ENCODE measurements around the gene MUC6.
"Not testable (repeated sequence)": the region's sequence is repeated elsewhere in the genome, so short reads cannot be mapped to it uniquely, and the experiment has no call there.

MUC6 gene

DNA sequence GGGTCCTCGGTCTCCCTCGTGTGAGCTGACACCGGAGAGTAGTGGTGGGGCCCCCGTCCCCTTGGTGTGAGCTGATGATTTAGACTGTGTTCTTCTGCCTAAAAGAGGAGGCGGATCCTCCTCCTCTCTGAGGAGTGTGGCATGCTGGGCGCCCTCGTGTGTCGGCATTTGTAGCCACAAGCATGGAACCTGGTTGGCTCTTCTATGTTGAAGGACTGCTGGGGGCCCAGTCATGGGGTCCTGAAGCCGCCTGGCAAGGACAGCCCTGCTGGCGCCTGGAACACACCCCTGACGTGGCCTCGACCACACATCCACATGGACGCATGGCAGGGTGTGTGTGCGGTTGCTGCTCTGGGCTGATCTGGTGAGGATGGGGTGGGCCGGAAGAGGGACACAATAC lies 60.7 kb downstream of the MUC6 start:
- peak; percentile 58 for TF ChIP-seq CTCF (IDR thresholded peaks at IDR 0.05; ENCODE audit: low read depth, low read length)
- in situ Hi-C loops (cut with HindIII; ENCODE audit: low sequenced_read_pairs): no loop called here
- no peak overlapping the region for H3K4me3 ChIP-seq (ENCODE audit: low read depth, low read length)
- peak; percentile 44 for DNase-seq (ENCODE audit: low read depth, low spot score)

DNA sequence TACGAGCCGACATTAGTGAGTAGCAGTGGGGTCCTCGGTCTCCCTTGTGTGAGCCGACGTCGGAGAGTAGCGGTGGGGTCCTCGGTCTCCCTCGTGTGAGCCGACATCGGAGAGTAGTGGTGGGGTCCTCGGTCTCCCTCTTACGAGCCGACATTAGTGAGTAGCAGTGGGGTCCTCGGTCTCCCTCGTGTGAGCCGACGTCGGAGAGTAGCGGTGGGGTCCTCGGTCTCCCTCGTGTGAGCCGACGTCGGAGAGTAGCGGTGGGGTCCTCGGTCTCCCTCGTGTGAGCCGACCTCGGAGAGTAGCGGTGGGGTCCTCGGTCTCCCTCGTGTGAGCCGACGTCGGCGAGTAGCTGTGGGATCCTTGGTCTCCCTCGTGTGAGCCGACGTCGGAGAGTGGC lies 61.1 kb downstream of the MUC6 start:
- DNase-seq (ENCODE audit: low read depth, low spot score); in situ Hi-C loops (cut with HindIII; ENCODE audit: low sequenced_read_pairs); H3K4me3 ChIP-seq (ENCODE audit: low read depth, low read length): not testable (repeated sequence)

GRCh38 chr11:973237-973636 lies 63.3 kb downstream of the MUC6 start:
- no peak for DNase-seq (ENCODE audit: low read depth, low spot score)
- H3K4me3 ChIP-seq (ENCODE audit: low read depth, low read length): no peak overlapping the region
- TF ChIP-seq CTCF (IDR thresholded peaks at IDR 0.05; ENCODE audit: low read depth, low read length): no peak
- in situ Hi-C loops (cut with HindIII; ENCODE audit: low sequenced_read_pairs): no loop called here

- in situ Hi-C loops (cut with HindIII; ENCODE audit: low sequenced_read_pairs): no loop called here
- no peak overlapping the region for H3K4me3 ChIP-seq (ENCODE audit: low read depth, low read length)
- no peak for TF ChIP-seq CTCF (IDR thresholded peaks at IDR 0.05; ENCODE audit: low read depth, low read length)
- DNase-seq (ENCODE audit: low read depth, low spot score): no peak
These were observed 63.9 kb downstream of the MUC6 start for GRCh38 chr11:972523-973211.

- in situ Hi-C loops (cut with HindIII; ENCODE audit: low sequenced_read_pairs): no loop called here
- DNase-seq (ENCODE audit: low read depth, low spot score): no peak
- TF ChIP-seq CTCF (IDR thresholded peaks at IDR 0.05; ENCODE audit: low read depth, low read length): no peak
- H3K4me3 ChIP-seq (ENCODE audit: low read depth, low read length): no peak overlapping the region
These were observed 64.7 kb downstream of the MUC6 start for GRCh38 chr11:971731-972365.

DNA sequence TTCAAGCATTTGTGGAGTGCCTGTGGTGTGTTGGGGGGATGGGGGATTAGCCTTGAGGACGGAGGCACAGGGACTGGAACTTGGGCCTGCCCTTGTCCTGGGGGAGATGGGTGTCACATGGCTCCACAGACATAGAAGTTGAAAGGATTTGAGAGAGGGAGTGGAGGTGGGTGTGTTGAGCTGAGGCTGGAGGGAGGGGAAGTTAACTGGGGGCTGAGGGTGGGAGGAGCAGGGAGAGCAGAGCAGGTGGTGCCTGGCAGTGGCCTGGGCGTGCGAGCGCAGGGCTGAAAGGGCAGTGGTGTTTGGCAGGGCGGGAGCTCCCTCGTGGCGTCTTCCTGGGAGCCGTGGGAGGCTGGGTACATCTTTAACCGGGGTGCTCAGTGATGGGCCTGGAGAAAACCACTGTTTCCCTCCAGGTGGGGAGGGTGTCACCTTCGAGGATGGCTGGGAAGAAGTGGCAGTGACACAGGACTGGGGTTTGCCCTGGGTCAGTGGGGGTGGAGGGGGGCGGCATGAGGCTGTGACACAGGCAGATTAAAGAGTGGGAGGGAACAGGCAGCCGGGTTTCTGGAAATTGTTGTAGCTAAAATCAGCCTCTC lies 65.3 kb downstream of the MUC6 start:
- no peak overlapping the region for H3K4me3 ChIP-seq (ENCODE audit: low read depth, low read length)
- in situ Hi-C loops (cut with HindIII; ENCODE audit: low sequenced_read_pairs): no loop called here
- no peak for TF ChIP-seq CTCF (IDR thresholded peaks at IDR 0.05; ENCODE audit: low read depth, low read length)
- no peak for DNase-seq (ENCODE audit: low read depth, low spot score)

DNA sequence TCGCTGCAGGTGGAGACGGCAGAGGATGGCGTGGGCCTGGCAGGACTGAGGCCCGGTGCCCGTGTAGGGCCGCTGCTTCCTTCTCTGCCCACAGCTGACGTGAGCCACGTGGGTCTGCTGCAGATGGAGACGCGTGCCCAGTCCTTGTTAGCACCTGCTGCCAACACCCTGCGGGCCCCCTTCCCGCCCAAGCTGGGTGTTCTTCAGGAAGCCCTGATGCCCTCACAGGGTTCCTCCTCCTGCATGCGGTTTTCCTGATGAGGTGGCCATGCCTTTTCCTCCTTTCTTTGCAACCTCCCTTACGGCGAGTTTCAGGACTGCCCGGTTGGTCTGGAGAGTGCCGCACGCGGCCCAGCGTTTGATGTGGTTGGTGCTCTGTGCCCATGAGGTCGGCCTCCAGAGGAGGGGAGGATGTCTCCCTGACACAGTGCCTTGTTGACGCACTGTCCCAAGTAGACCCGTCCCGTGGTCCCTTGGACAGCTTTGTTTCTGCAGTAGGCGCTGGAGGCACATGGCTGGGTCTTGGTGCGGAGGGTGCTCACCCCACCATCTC lies 66.1 kb downstream of the MUC6 start:
- in situ Hi-C loops (cut with HindIII; ENCODE audit: low sequenced_read_pairs): no loop called here
- DNase-seq (ENCODE audit: low read depth, low spot score): no peak
- H3K4me3 ChIP-seq (ENCODE audit: low read depth, low read length): no peak overlapping the region
- no peak for TF ChIP-seq CTCF (IDR thresholded peaks at IDR 0.05; ENCODE audit: low read depth, low read length)
